ENCODE results near the gene HMGCL. TPM values are rescaled to one million over a fixed set of nuclear protein-coding genes. Genes with fewer than 3 reads are reported as not detected.

Gene HMGCL
- total RNA-seq, 1 experiment from 2014 or later = 23.1 TPM

GRCh38 chr1:23793861-23794731, 31.1 kb downstream of the HMGCL start:
- TF ChIP-seq CTCF (IDR thresholded peaks at IDR 0.05; ENCODE audit: unreplicated experiment) = no peak
- BruUV-seq (replicated peaks) = no TSS peak
- Mint-ChIP-seq H3K9me3 (ENCODE audit: low read depth, unreplicated experiment) (no peaks in the 10 kb centered on the region), H3K4me1 (ENCODE audit: low read depth, unreplicated experiment) (peaks cover 23% of the 10 kb centered on the region), H3K4me3 (ENCODE audit: low read depth, unreplicated experiment) (peak overlapping the region; percentile 99), H3K27ac (ENCODE audit: unreplicated experiment) (peak overlapping the region; percentile 77), H3K27me3 (ENCODE audit: unreplicated experiment) (no peaks in the 10 kb centered on the region), H3K36me3 (ENCODE audit: insufficient read depth, unreplicated experiment) (peaks cover 91% of the 10 kb centered on the region)
- CTCF ChIA-PET = interaction anchor here (0.7 to 1.0 kb wide), 4 partner anchors 14 to 749 kb away, joined by 3 to 4 read pairs (median 3); no protein-coding TSS in a partner anchor
- intact Hi-C loops (cut with micrococcal nuclease; ENCODE audit: unreplicated experiment) = no loop called here
- no peak for DNase-seq

GRCh38 chr1:23793018-23793781, 32.0 kb downstream of the HMGCL start:
- no TSS peak for BruUV-seq (replicated peaks)
- Mint-ChIP-seq H3K27ac (ENCODE audit: unreplicated experiment) (peak overlapping the region; percentile 77), H3K4me3 (ENCODE audit: low read depth, unreplicated experiment) (peak overlapping the region; percentile 99), H3K4me1 (ENCODE audit: low read depth, unreplicated experiment) (peaks cover 26% of the 10 kb centered on the region), H3K27me3 (ENCODE audit: unreplicated experiment) (no peaks in the 10 kb centered on the region), H3K9me3 (ENCODE audit: low read depth, unreplicated experiment) (no peaks in the 10 kb centered on the region), H3K36me3 (ENCODE audit: insufficient read depth, unreplicated experiment) (peaks cover 90% of the 10 kb centered on the region)
- TF ChIP-seq CTCF (IDR thresholded peaks at IDR 0.05; ENCODE audit: unreplicated experiment) = no peak
- peak; percentile 78 for DNase-seq
- intact Hi-C loops (cut with micrococcal nuclease; ENCODE audit: unreplicated experiment) = no loop called here
- CTCF ChIA-PET = interaction anchor here (0.7 to 1.0 kb wide), 3 partner anchors 13 to 19 kb away, joined by 3 to 4 read pairs (median 3); no protein-coding TSS in a partner anchor

- peak overlapping the region; percentile 96 for H3K27ac Mint-ChIP-seq (ENCODE audit: unreplicated experiment)
Measured at GRCh38 chr1:23792151-23792945, 32.9 kb downstream of the HMGCL start.

More at GRCh38 chr1:23792151-23792945, 32.9 kb downstream of the HMGCL start:
- CTCF ChIA-PET = no interaction called here
- Mint-ChIP-seq H3K27me3 (ENCODE audit: unreplicated experiment) (no peaks in the 10 kb centered on the region), H3K9me3 (ENCODE audit: low read depth, unreplicated experiment) (no peaks in the 10 kb centered on the region), H3K36me3 (ENCODE audit: insufficient read depth, unreplicated experiment) (peaks cover 90% of the 10 kb centered on the region), H3K4me3 (ENCODE audit: low read depth, unreplicated experiment) (peak overlapping the region; percentile 99), H3K4me1 (ENCODE audit: low read depth, unreplicated experiment) (peaks cover 26% of the 10 kb centered on the region)
- intact Hi-C loops (cut with micrococcal nuclease; ENCODE audit: unreplicated experiment) = no loop called here
- no TSS peak for BruUV-seq (replicated peaks)
- no peak for TF ChIP-seq CTCF (IDR thresholded peaks at IDR 0.05; ENCODE audit: unreplicated experiment)
- DNase-seq = no peak

Measured in Calu3 (cell line).